GM18507 (cell line): ENCODE data around the gene KCNIP3.
"Not testable (repeated sequence)": the region's sequence is repeated elsewhere in the genome, so short reads cannot be mapped to it uniquely, and the experiment has no call there.

Experiments
- DNase-seq: peaks from one replicate; pipeline ENCODE4 v3.0.0; 2011; ENCODE audit warnings: low read depth; ENCODE audit not compliant: insufficient read length; ENCODE audit errors: extremely low spot score
- FAIRE-seq: peaks from 2 replicates; lab custom pipeline; 2011; peaks lifted over from hg19 to GRCh38; lab: Jason Lieb, UNC

Gene KCNIP3

DNA sequence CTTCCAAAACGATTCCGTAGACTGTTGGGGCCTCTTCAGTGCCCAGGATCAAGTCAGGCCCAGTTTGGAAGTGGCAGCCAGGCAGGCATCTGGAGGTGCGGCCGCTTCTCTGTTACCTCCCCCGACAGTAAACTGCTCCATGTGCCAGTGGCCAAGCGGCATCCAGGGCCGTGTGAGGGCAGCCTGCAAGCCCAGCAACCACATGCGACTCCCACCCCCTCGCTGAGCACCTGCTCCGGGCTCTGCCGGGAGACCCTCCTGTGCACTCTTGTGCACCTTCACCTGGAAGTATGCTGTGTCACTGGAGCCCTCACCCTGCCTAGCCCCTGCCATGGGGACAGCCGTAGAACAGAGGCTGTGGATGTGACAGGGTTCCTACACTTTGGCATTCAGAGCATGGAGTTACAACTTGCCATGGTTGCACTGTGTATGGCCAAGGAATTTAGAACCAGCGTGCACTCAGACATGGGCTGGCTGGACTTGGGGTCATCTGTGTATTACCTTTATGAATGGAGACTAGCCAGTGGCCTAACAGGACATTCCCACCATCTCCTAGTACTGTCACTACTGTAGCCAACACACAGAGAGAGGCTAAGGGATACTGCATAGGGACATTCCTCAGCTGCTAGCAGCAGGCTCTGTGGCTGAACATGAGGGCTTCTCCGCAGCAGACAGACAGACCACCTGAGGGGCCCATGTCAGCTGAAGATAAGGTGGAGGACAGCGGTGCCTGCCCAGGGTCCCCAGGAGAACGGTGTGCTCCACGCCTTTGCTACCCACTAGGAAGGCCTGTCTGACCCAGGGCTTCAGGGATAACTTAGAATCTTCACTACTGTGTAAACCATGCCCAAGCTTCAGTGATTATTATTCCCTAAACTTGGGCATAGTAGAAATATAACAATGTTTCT lies 80.3 kb downstream of the KCNIP3 start:
- FAIRE-seq (no peak), DNase-seq (no peak)

DNA sequence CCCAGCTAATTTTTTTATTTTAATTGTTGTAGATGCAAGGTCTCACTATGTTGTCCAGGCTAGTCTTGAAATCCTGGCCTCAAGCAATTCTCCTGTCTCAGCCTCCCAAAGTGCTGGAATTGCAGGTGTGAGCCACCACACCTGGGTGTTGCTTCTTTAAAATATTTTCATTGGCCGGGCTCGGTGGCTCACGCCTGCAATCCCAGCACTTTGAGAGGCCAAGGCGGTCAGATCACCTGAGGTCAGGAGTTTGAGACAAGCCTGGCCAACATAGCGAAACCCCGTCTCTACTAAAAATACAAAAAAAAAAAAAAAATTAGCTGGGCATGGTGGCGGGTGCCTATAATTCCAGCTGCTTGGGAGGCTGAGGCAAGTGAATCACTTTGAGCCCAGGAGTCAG lies 81.1 kb downstream of the KCNIP3 start:
- DNase-seq, FAIRE-seq: not testable (repeated sequence)

DNA sequence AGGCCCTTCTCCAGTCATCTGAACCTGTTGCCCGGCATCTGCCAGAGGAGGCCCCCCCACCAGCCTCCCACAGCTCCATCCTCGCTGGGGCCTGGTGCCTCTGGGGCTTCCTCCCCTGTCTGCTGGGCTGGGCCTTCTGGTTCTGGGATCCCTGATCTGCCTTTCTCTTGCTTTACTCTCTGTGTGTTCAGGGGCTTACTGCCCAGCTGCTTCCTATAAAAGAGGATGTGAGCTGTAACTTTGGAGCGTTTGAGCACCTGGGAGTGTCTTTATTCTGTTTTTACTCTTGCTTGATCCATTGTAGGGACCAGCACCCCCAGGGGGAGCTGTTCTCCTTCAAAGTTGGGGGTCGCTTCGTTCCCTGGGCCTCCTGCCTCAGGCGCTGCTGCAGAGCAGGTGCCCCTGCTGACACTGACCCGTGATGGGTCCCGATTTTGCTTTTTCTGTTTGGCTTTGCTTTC lies 82.3 kb downstream of the KCNIP3 start:
- FAIRE-seq = no peak

DNA sequence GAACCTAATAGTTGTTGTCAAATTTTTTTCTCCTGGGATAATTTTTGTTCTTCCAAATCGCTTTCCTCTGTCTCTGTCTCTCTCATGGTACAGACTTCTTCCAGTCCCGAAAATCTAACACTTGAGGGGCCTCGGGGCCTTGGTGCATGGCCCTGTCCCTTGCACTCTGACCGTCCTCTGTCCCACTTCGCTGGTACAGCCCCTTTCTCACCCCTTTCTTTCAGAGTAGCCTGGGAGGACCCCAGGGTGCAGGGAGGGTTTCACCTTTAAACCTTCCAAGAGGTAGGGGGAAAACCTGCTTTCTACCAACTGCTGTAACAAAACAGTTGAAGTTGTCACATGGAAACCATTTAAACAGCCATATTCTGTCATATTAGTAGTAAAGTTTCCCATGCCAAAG lies 83.1 kb downstream of the KCNIP3 start:
- DNase-seq (no peak), FAIRE-seq (no peak)

More for the DNA sequence above, 82.3 kb downstream of the KCNIP3 start:
- DNase-seq = no peak

DNA sequence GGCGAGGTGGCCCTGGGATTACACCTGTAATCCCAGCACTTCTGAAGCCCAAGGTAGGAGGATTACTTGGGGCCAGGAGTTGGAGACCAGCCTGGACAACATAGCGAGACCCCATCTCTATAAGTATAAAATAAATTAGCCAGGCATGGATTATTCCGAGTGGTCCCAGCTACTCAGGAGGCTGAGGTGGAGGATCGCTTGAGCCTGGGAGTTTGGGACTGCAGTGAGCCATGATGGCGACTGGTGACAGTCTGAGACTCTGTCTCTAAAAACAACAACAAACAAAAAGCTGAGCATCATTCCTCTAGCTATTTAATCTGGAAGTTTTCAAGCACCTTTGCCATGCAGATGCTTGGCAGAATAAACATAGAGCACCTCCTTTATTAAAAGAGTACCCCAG lies 83.6 kb downstream of the KCNIP3 start:
- FAIRE-seq (no peak), DNase-seq (no peak)

DNA sequence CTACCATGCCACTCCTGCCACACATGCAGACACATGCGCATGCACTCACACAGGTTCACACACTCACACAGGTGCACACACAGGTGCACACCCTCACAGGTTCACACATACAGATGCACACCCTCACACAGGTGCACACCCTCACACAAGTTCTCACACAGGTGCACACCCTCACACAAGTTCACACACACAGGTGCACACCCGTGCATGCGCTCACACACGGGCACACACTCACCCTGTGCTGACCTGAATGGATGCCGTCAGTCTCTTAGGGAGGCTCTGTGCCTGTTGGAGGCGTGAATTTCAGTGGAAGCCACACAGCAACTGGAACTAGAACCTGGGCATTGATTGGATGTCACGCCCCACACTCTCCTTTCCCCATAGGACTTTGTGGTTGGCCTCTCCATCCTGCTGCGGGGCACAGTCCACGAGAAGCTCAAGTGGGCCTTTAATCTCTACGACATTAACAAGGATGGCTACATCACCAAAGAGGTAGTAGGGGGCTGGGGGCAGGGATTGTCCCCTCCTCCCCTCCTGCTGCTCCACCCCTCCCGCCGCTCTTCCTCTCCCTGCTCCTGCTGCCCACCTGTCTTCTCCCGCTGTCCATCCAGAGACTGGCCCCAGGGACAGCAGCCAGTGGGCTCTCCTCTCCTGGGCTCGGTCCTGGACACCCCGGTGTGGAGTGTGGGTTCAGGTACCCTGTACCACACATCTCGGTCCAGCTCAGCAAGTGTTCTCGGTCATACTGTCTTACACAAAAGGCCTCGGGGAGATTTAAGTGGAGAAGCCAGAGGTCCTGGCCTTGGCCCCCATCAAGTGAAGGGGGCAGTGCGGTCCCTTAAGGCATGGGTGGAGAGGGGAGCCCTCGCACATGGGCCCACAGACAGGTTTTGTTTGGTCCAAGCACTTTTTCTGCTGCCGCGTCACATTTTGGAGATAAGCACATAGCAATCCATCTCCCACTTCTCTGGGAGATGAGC lies 84.4 kb downstream of the KCNIP3 start:
- DNase-seq (no peak), FAIRE-seq (no peak)

DNA sequence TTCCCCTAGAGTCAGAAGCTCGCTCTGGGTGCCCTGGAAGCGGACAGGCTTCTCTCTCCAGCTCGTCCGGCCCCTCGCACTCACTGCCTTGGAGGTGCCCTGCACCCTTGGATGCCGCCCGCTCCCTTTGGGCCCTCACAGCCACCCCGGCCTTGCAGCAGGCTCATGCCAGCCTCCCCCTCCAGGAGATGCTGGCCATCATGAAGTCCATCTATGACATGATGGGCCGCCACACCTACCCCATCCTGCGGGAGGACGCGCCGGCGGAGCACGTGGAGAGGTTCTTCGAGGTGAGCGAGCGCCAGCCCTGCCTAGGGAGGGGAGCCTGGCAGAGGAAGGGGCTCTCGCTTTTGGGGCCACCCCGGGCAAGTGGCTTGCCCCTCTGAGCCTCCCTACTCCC lies 85.0 kb downstream of the KCNIP3 start:
- DNase-seq = no peak
- FAIRE-seq = no peak

DNA sequence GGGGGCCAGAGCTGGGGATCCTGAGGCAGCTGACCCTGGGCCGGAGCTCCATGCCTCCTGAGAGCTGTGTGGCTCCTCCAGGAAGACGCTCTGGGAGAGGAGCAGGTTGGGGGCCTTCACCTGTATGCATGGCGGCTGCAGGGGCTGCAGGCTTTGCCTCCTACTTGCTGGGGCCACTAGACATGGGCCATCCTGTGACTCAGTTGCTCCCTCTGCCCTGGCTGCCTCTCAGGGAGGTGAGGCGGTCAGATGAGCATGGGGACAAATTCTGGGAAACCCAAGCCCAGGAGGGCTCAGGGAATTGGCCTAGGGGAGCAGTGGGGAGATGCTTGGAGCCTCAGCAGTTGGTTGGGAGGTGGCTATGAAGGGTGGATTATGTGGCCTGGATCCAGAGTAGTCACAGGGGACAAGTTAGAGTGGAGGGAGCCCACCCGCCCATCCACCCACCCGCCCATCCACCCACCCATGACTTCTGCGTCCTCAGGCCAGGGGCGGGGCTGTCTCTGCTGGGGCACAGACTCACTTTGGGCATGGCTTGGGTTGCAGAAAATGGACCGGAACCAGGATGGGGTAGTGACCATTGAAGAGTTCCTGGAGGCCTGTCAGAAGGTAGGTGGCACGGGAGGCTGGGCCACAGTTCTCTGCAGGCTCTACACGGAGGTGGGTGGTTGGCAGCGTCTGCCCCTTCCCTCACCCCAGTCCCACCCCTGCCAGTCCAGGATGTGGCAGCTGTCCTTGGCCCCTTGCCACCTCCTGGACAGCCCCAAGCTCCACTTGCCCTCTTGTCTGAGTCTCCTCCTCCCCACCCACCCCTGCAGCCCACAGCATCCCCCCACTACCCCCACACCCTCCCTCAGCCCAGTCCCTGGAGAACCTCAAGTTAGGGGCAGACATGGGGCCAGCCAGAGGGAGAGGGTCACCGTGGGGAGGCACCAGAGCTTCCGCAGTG lies 85.8 kb downstream of the KCNIP3 start:
- FAIRE-seq = no peak
- no peak for DNase-seq

DNA sequence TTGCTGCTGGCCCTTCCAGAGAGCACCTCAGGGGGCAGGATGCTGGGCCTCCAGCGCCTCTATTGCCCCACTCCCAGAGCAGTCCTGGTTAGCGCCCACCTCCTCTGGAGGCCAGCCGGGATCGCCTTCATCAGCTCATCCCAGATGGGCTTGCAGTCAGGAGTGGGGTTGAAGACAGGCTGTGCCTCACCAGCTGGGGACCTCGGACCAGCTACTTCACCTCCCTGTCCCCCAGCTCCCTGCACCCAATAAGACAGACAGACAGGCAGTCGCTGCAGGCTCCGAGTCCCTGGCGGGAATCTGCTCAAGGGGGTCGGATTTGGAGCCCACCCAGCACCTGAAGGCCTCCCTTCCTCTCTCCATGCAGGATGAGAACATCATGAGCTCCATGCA lies 86.5 kb downstream of the KCNIP3 start:
- FAIRE-seq (no peak), DNase-seq (no peak)

DNA sequence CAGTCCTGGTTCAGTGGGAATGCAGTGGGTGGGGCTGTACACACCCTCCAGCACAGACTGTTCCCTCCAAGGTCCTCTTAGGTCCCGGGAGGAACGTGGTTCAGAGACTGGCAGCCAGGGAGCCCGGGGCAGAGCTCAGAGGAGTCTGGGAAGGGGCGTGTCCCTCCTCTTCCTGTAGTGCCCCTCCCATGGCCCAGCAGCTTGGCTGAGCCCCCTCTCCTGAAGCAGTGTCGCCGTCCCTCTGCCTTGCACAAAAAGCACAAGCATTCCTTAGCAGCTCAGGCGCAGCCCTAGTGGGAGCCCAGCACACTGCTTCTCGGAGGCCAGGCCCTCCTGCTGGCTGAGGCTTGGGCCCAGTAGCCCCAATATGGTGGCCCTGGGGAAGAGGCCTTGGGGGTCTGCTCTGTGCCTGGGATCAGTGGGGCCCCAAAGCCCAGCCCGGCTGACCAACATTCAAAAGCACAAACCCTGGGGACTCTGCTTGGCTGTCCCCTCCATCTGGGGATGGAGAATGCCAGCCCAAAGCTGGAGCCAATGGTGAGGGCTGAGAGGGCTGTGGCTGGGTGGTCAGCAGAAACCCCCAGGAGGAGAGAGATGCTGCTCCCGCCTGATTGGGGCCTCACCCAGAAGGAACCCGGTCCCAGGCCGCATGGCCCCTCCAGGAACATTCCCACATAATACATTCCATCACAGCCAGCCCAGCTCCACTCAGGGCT lies 87.9 kb downstream of the KCNIP3 start:
- FAIRE-seq (no peak), DNase-seq (no peak)

DNA sequence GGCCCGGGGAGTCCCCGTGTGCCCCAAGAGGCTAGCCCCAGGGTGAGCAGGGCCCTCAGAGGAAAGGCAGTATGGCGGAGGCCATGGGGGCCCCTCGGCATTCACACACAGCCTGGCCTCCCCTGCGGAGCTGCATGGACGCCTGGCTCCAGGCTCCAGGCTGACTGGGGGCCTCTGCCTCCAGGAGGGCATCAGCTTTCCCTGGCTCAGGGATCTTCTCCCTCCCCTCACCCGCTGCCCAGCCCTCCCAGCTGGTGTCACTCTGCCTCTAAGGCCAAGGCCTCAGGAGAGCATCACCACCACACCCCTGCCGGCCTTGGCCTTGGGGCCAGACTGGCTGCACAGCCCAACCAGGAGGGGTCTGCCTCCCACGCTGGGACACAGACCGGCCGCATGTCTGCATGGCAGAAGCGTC lies 88.4 kb downstream of the KCNIP3 start:
- DNase-seq = no peak
- no peak for FAIRE-seq

DNA sequence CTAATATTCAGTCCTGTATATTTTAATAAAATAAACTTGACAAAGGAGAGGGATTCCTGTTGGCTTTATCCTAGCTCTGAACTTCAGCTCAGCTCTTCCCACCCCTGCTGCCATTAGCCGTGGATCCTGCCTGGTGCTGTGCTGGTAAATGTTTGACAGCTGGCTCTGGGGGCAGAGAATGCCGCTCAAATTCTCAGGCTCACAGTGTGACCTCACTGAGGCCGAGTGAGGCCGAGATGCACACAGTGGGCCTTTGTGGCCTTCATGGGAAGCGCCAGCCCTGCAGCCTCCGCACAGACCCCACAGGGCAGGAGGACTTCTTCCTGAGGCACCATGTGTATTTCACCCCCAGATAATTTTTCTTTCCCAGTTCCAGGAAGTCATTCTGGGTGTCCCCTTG lies 88.9 kb downstream of the KCNIP3 start:
- DNase-seq (no peak), FAIRE-seq (no peak)

DNA sequence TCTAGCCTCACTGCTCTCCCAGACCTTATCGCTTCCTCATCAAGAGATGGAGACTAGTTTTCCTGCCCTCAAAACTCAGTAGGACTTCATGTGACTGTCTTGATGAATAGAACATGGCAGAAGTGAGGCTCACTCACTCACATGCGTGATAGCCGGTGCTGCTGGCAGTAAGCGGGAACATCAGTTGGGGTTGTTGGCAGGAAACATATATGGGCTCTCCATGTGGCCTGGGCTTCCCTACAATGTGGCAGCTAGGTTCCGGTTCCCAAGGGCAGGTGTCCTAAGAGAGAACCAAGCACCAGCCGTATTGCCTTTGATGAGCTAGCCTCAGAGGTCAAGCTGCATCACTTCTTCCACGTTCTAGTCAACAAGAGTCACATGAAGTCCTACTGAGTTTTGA lies 90.2 kb downstream of the KCNIP3 start:
- no peak for FAIRE-seq

DNA sequence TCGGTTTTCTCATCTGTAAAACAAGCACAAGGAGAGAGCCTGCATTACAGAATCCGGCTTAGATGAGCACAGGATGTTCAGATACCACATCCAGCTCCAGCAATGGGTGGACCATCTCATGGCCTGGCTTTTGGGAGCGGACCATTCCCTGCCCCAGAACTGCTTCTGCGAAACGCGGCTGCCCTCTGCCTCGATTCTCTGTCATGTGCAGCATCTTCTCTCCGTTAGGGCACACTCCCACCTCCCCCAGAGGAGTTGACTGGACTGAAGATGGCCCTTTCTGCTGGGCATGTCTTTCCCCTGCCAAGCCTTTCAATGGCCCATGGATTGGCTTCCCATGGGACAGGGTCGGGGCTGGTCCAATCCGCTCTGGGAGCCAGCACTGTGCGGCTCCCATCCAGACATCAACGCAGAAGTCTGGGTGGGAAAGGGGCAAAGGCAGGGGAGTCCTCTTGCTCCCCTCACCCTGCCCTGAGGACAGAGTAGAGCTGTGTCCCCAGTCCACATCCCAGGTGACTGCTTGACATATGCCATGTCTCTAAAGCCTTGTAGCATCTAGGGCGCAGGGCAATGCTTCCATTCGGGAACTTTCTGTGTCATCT lies 91.0 kb downstream of the KCNIP3 start:
- DNase-seq = no peak
- FAIRE-seq = no peak

More for the DNA sequence above, 90.2 kb downstream of the KCNIP3 start:
- DNase-seq = no peak

DNA sequence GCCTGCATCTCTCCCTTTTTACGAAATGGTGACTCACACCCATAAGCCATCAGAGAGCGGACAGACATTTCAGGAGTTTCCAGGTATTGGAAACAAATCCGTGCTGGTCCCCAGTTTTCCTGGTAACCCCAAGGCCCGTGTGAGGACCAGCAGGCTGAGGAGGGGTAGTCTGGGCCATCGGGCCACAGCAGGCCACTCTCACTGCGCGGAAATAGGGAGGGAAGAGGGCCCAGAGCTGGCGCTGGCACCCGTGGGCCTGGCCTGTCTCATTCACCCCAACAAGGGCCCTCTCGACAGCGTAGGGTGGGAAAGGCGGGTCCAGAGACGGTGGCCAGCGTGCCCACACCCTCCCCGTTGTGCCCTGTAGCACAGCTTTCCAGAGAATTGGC lies 91.7 kb downstream of the KCNIP3 start:
- FAIRE-seq = no peak

DNA sequence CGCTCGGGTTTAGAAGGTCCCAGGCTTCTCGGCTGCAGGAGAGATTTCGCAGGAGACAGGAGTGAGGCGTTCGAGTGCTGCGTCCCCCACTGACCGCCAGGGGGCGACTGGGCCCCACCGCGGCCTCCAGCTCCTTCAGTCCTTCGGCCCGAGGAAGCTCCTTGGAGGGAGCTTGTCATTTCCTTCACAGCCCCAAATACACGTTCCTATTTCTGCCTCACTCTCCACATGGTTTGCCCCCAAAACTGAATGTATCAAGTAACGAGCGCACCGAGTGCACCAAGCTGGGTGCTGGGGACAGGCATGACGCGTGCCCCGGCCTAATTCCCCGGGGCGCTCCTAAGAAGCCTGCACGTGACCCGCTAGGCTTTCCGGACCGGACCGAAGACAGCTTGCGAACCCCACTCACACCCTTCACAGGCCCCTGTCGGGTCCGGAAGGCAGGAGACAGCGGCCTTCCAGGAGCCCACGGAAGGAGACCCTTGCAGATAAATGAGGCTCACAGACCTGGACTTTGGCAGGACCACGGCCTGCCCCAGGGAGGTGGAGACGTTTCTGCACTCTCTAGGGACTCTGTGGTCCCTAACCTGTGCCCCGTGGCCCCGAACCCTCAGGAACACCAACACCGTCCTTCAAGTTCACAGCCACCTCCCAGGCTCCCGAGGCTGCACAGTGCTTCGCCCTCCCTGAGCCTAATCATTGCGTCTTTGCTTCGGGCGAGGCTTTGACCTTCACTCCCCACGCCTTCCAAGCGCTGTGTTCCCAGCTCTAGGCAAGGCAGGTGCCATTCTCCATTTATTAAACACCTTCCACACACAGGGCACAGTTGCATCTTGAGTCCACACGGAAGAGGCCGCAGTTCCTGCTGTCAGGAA lies 92.3 kb downstream of the KCNIP3 start:
- FAIRE-seq = no peak
- DNase-seq = peak; percentile 54

More for the DNA sequence above, 91.7 kb downstream of the KCNIP3 start:
- no peak for DNase-seq

DNA sequence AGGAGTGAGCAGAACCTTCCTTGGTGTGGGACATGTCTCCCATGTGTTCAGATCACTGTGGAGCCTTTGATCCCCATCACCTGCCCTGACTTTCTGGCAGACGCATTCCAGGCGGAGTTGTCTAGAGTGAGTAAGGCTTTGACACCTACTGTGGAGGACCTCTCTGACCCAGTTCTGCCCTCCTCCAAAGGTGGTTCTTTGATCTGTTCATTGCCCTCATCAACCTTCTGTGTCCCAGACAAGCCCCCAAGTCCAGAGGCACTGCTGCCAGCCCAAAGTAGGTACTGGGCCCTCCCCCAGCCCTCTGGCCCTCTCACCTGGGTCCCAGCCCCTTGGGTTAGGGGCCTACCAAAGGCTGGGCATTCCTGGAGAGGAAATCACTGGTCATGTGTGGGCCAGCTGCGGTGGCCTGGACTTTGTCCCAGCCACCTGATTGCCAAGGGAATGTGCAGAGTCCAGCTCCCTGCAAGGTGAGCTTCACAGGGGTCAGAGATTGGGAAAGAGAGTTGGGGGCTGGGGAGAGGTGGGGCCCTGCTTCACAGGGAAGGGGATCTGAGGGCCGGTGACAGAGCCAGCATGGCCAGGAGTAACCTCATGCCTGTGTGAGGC lies 93.2 kb downstream of the KCNIP3 start:
- DNase-seq (no peak), FAIRE-seq (no peak)
